ENCODE data around the gene SLC38A1.

- TF ChIP-seq POLR2A (IDR thresholded peaks at IDR 0.05), result no peak
- no peak for TF ChIP-seq CTCF (IDR thresholded peaks at IDR 0.05 in 4 of 5, conservative IDR thresholded peaks at IDR 0.05 in 1 of 5)
Measured at GRCh38 chr12:46214668-46215436, 54.0 kb downstream of the SLC38A1 start.
